Dermis microvascular lymphatic vessel endothelial cell (primary cell): ENCODE data around the gene MOCS3. TPM values are rescaled to one million over a fixed set of nuclear protein-coding genes. Genes with fewer than 3 reads are reported as not detected.

ENCODE experiments used
- DNase-seq, 2 donors: peaks; one replicate each; pipeline versions ENCODE4 v3.0.0 to v3.0.0-alpha.2; 2010; ENCODE audit warnings: low read depth in 2 of 2
- total RNA-seq: library from RNA; depleted of rRNA; stranded (reverse); fragments of >200 nt; gene quantifications from 2 replicates; pipeline ENCODE4 v1.2.1, GENCODE V29; 2014

The MOCS3 gene, protein sequence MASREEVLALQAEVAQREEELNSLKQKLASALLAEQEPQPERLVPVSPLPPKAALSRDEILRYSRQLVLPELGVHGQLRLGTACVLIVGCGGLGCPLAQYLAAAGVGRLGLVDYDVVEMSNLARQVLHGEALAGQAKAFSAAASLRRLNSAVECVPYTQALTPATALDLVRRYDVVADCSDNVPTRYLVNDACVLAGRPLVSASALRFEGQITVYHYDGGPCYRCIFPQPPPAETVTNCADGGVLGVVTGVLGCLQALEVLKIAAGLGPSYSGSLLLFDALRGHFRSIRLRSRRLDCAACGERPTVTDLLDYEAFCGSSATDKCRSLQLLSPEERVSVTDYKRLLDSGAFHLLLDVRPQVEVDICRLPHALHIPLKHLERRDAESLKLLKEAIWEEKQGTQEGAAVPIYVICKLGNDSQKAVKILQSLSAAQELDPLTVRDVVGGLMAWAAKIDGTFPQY
- total RNA-seq, result 6.7 and 8.2 TPM in 2 replicates

GRCh38 chr20:50958615-50959542, at the start of gene MOCS3:
MOCS3 (plus strand) TSS chr20:50958818; CDS start chr20:50958843, 25 bp downstream.
- peak; percentile 93 to 94 for DNase-seq

DNA sequence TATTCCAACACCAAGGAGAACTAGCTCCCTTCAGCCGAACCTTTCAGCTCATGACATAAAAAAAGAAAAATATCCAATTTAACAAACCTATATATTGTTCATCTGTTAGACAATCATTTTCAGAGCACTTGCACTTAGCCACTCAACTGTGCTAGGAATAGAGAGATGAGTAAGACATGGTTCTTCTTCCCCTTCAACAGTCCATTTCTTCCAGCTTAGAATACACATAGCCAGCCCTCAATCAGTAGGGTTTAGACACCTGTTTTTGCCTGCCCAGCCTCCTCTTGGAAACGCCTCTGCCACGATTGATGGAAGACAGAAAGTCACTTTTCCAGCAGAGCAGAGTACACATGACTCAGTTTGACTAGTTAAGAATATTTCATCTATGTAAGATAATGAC, 49.2 kb upstream of the MOCS3 start:
- no peak for DNase-seq

DNA sequence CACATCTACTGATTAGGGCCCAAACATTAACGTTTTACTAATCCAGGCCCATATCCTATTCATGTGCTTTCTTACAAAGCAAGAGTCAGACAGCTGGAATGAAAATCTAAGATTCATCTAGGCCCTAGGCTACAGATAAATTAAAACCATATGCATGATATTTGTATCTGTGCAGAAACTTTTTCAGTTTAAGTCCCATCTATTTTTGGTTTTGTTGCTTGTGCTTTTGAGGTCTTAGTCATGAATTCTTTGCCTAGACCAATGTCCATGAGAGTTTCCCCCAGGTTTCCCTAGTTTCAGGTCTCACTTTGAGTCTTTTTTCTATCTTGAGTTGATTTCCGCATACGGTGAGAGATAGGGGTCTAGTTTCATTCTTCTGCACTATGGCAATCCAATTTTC, 47.6 kb upstream of the MOCS3 start:
- no peak for DNase-seq

DNA sequence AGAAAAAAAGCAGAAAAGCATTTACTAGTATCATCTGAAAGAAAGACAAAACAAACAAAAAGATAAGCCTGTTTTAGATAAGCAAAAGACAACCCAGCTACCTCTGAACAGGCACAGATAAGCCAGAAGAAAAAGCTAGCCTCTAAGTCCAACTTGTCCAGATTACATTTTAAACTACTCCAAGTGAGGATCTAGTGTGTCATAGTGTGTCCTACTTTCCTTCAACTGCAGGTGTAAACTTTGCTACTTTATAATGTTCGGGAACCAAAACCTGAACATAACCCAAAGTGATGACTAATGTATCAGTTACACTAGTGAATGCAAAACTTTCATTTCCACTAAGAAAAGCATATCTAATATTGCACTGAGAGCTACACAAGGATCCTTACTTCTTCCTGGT, 46.9 kb upstream of the MOCS3 start:
- DNase-seq, result no peak

- peak in 1 of 2 donors; percentile 69 for DNase-seq
Measured at GRCh38 chr20:50913690-50914375, 44.8 kb upstream of the MOCS3 start.

DNA sequence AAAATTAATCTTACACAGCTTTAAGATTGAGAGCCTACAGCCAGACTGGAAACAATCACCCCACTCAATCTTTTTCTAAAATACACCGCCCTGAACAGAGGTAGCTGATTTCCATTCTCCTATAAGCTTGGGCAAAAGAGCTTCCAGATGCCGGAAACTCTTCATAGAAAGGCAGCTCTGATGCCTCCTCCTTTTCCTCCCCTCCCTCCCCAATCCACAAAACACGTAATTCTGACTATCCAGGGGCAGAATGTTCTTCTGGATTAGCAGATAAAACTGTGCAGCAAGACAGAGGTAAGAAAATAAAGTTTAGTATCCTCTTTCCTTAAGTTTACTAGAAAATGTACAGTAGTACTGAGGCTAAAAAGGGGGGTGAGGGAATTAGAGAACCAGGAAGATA, 43.2 kb upstream of the MOCS3 start:
- DNase-seq, result peak in 1 of 2 donors; percentile 55

- DNase-seq, result peak in 1 of 2 donors; percentile 46
Measured at GRCh38 chr20:50916257-50916656, 42.4 kb upstream of the MOCS3 start.

- no peak for DNase-seq
Measured at GRCh38 chr20:50916934-50917333, 41.7 kb upstream of the MOCS3 start.

GRCh38 chr20:50918403-50918802, 40.2 kb upstream of the MOCS3 start:
- no peak for DNase-seq

DNA sequence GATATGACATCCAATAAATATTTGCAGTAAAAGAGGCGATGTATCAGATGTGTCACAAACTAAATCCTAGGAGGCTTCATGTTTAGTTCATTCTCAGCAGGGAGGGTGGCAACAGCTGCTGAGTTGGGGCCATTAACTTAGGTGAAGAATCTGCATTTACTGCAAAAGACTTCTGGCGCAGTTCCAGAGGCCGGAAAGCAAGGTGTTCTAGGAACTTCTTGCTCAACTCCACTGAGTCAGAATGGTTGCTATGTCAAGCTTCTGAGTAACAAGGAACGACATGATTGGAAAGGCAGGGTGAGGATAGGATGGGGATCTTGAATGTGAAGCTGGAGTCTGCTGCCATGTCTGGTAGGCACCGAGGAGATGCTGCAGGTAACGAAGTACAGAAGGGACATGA, 39.1 kb upstream of the MOCS3 start:
- peak in 1 of 2 donors; percentile 20 for DNase-seq

DNA sequence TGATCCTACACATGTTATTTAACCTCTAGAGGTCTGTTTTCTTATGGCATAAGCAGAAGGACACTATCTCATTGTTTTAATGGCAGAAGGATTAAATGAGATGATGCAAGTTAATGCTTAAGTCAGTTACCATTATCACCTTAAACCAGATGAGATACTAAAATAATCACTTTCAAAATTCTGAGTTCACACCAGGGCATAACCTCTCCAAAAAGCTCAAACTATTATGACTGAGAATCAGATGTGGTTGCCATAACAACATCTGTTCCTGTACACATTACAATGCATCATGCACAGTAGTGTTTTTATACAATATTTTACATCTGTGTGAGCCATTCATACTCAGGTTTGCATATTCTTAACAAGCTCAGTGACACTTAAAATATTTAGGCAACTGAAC, 37.6 kb upstream of the MOCS3 start:
- DNase-seq, result peak; percentile 24 to 35

DNA sequence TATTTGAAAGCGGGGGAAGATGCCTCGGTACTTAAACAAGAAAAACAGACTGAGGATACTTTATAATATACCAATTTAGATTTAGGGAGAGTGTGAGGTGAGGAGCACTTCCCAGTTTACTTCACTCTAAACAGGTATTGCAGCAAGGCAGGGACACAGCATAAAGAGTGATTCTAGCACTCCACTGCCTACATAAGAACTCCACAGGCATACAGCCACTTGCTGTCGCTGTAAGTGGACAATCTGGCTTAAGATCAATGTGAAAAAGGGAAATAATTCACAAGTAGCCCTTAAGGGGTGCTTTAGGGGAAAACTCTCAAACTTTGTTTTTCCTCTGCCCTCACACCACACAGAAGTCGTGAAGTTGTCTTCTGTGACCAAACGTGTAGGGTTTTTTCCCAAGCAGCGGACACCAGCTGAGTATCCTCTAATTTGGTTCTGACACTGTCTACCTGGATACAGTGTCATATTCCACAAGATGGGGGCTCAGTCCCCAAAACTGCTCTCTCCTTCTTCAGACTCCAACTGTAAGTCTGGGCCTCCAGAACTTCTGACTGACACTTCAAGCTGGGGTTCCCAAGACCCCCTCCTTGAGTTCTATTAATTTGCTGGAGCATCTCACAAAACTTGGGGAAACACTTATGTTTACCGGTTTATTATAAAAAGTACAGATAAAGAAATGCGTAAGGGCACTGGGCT, 36.7 kb upstream of the MOCS3 start:
- DNase-seq, result no peak

DNA sequence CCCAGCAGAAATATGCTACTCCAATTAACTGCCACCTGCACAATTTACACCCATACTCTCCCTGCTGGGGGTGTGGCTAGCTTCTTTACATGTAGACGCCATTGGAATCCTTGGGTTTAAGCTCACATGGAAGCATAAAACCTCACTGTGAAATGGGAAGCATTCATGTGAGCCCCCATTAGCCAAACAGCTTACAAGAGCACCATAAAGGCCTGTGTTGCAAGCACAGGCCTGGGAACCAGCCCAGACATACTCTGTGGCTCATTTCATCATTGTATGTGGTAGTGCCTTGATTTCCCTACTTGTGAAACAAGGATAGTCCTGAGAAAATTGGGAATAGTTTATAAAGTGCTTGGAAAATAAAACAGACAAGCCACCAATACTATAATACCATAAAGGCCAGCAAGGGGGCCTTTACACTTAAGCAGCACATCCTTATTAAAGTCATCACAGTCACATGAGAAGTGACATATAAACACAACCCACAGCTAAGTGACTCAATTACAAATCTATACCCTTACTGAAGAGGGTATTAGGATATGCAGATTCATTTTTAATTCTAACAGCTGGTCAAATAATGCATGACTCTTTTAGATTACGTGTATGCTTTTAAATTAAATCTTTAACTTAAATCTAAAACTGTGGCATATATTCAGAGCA, 34.2 kb upstream of the MOCS3 start:
- no peak for DNase-seq

- no peak for DNase-seq
Measured at GRCh38 chr20:50926530-50926929, 32.1 kb upstream of the MOCS3 start.

GRCh38 chr20:50928469-50928868, 30.1 kb upstream of the MOCS3 start:
- DNase-seq, result no peak

DNA sequence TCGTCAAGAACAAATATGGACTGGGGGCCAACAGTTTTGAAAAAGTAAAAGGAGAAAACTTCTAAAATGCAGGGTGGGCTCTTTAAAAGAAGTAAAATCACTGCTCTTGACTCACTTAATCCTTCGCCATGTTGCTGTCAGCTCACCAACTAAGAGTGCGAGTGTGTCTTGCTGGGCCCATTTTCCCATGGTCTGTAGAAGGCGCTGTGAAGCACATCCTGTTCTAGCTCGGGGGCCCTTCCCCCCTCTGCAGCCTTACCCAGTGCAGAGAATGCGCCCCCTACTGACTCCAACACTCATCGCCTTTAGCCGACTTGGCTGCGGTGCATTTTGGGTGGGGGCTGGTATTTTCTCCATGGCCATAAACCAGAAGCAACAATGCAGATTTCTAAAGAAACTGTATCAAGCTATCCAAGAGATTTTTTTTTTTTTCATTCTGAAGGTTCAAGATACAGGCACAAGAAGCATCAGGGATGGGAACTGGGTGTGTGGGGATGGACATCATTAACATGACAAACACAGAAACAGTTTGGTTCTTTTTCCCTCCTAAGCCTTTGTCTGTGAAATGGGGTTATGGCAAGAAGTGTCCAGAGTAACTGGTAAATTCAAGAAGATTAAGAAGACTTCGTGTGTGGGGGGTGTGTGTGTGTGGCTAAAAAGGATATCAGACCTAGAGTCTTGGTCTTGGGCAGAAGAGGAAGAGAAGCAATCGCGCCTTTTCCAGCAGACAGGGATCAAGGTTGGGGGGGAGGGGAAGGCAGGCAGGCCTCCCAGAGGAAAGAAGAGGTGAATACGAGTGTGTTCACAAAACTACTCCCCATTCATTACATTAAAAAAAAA, 29.1 kb upstream of the MOCS3 start:
- peak; percentile 90 to 95 for DNase-seq

DNA sequence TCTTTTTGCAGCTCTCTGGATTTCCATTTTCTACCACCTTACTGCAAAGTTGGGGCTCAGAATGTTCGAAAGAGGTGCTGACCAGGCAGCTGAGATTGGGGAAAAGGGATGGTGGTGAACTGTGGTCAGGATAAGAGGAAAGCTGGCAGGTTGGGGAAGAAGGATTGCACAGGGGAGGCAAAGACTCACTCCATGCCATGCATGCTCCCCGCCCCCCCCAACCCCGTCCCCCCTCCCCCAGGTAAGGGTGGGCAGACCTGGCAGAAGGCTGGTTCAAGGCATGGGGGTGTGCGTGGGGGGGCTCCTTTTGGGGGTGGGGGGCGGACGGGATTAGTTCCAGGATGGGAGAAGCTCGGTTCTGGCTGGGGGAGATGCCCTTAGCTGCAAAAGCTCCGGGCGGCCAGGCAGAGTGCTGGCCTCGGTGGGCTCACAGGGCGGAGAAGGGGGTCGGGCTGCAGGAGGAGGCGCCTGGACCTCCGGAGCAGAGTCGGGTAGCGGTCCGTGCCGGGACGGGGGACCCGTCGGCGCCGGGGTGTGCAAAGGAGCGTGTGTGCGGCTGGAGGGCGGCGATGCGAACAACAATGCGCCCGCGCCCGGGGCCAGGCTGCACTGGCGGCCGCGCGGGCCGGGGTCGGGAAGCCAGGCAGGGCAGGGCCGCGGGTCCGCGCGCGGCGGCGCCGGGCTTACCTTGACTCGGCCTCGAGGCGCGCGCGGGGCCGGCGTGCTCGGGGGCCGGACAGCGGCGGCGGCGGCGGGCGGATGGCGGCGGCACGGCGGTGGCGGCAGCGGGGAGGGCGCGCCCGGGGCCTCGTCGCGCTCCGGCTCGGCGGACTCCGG, 28.3 kb upstream of the MOCS3 start:
- DNase-seq, result peak in 1 of 2 donors; percentile 13

- no peak for DNase-seq
Measured at GRCh38 chr20:50930976-50931305, 27.7 kb upstream of the MOCS3 start.
